ENCODE data around the gene ARMH2. TPM values are rescaled to one million over a fixed set of nuclear protein-coding genes. Genes with fewer than 3 reads are reported as not detected.

The ARMH2 gene
- total and polyA plus RNA-seq, 10 of the 15 experiments (the other 5 are each of a cell fraction or from before 2014, with no cell fraction given), result 0.18 to 0.46 TPM; not detected in 8

GRCh38 chr6:24845578-24845977 is 46.9 kb upstream of the ARMH2 start:
- peaks cover 6 to 20% of the 10 kb centered on the region in 2 experiments for H3K36me3 ChIP-seq (ENCODE audit: control insufficient read depth in 2 of 2, insufficient read depth in 2 of 2, low read length in 1 of 2)
- intact Hi-C loops (cut with micrococcal nuclease; ENCODE audit: unreplicated experiment) (no loop called here), in situ Hi-C loops (cut with MboI) (no loop called here)
- ChIA-PET POLR2A (interaction anchor here (0.7 kb wide), 2 partner anchors 14 to 81 kb away, joined by 4 to 7 read pairs; no protein-coding TSS in a partner anchor), RAD21 (ENCODE audit: unreplicated experiment) (interaction anchor here (0.9 kb wide), 1 partner anchor 65 kb away, joined by 3 read pairs; no protein-coding TSS in a partner anchor), SMC1A (ENCODE audit: uncharacterized antibody, unreplicated experiment) (interaction anchor here (1.4 to 3.9 kb wide), 5 partner anchors 11 to 182 kb away, joined by 3 to 16 read pairs (median 7); no protein-coding TSS in a partner anchor), CTCF (interaction anchor here (0.9 to 1.9 kb wide), 4 partner anchors 12 to 172 kb away, joined by 3 to 5 read pairs (median 3); no protein-coding TSS in a partner anchor)
- ATAC-seq (peak; percentile 22; the same call in 1 of the 3 replicates), DNase-seq (ENCODE audit: low read depth, low spot score) (no peak), FAIRE-seq (no peak)
- no peaks in the 10 kb centered on the region for H4K20me1 ChIP-seq (ENCODE audit: control insufficient read depth, insufficient read depth)
- H3K9me3 ChIP-seq (replicated peaks; ENCODE audit: control insufficient read depth, insufficient read depth, low read length), result no peaks in the 10 kb centered on the region
- H3K4me3 ChIP-seq, result no peak overlapping the region
- WGBS (ENCODE audit: insufficient coverage, insufficient replicate concordance, low lambda C conversion rate, missing lambda C conversion rate), result 85% methylated on average over 4 of the region's 4 CpGs
- H3K4me1 ChIP-seq (ENCODE audit: control insufficient read depth, insufficient read depth, low read length), result no peaks in the 10 kb centered on the region
- no peaks in the 10 kb centered on the region for H3K79me2 ChIP-seq (ENCODE audit: control insufficient read depth, insufficient read depth, low read length)
- no peak overlapping the region for H3K9ac ChIP-seq (ENCODE audit: control insufficient read depth, insufficient read depth, low read length)
- H3K4me2 ChIP-seq (ENCODE audit: control insufficient read depth, insufficient read depth), result no peak overlapping the region
- BruUV-seq (replicated peaks), result no TSS peak
- no peak overlapping the region for H3K27ac ChIP-seq (ENCODE audit: control insufficient read depth, insufficient read depth)
- TF ChIP-seq GATAD2B (conservative IDR thresholded peaks at IDR 0.05; ENCODE audit: low read depth) (no peak), ATF2 (IDR thresholded peaks at IDR 0.05; ENCODE audit: low read length) (no peak), PBX3 (IDR thresholded peaks at IDR 0.05; ENCODE audit: insufficient replicate concordance, low read depth, low read length) (no peak), EED (IDR thresholded peaks at IDR 0.05; ENCODE audit: low read depth) (no peak), IKZF1 (conservative IDR thresholded peaks at IDR 0.05) (no peak), POLR2AphosphoS2 (IDR thresholded peaks at IDR 0.05; ENCODE audit: low read depth, low read length) (no peak), NR2F1 (conservative IDR thresholded peaks at IDR 0.05) (no peak), KAT2A (conservative IDR thresholded peaks at IDR 0.05; ENCODE audit: control insufficient read depth, low read depth, low read length) (no peak), TBL1XR1 (IDR thresholded peaks at IDR 0.05; ENCODE audit: low read depth, low read length) (no peak), ZSCAN29 (IDR thresholded peaks at IDR 0.05) (no peak), NR2C2 (IDR thresholded peaks at IDR 0.05; ENCODE audit: borderline replicate concordance, control insufficient read depth, insufficient read length, low read depth) (no peak)
- H3K27me3 ChIP-seq (replicated peaks in 1 of 2; ENCODE audit: control insufficient read depth in 2 of 2, insufficient read depth in 2 of 2, low read length in 1 of 2), result no peaks in the 10 kb centered on the region
- H2AFZ ChIP-seq (ENCODE audit: control insufficient read depth, low read depth, low read length), result no peak overlapping the region

All from GM12878 (cell line).